ENCODE data around the gene ALDH18A1.

ALDH18A1 gene

GRCh38 chr10:95579835-95580535, 76.5 kb downstream of the ALDH18A1 start:
- DNase-seq: no peak

GRCh38 chr10:95579292-95579691, 77.2 kb downstream of the ALDH18A1 start:
- DNase-seq: no peak

DNA sequence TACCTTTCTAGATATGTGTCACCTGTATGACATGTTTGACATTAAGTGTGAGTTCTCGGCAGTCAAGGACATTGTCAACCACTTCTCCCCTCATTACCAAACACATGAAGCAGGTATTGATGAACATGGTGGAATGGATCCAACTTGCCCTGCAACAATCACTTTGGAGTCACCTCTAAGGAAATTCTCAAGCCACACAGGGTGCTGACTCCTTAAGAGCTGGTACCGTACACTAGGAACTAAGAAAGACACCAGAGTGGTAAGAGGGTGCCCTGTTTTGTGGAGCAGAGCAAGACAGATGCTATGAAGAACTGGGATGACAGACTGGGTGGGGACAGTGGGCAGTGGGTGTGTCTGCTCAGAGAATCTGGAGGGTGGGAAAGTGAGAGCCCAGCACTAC, 77.9 kb downstream of the ALDH18A1 start:
- DNase-seq: no peak

- no peak for DNase-seq
These were observed 81.7 kb downstream of the ALDH18A1 start for GRCh38 chr10:95574649-95575365.

- no peak for DNase-seq
These were observed 82.4 kb downstream of the ALDH18A1 start for GRCh38 chr10:95573964-95574604.

GRCh38 chr10:95573527-95573926, 83.0 kb downstream of the ALDH18A1 start:
- DNase-seq: no peak

- DNase-seq: peak in 1 of 56 donors; percentile 2
These were observed 84.2 kb downstream of the ALDH18A1 start for GRCh38 chr10:95572131-95572820.

DNA sequence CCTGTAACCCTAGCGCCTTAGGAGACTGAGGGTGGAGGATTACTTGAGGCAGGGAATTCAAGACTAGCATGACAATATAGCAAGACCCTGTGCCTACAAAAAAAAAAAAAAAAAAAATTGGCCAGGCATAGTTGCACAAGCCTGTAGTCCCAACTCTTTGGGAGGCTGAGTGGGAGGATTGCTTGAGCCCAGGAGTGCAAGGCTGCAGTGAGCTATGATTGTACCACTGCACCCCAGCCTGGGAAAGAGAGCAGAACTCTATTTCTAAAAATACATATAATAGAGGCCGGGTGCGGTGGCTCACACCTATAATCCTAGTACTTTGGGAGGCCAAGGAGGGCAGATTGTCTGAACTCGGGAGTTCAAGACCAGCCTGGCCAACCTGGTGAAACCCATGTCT, 85.1 kb downstream of the ALDH18A1 start:
- DNase-seq: no peak

DNA sequence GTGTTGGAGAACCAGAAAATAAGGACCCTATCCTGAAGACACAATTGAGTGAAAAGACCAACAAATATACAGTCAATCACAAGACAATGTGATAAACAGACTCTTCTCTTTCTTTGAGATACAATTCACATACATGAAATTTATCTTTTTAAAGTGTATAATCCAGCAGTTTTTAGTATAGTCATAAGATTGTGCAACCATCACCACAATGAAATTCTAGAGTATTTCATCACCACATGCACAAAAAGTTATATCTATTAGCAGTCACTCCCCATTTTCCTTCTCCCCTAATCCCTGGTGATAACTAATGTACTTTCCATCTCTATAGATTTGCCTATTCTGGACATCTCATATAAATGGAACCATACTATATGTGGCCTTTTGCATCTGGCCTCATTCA, 87.1 kb downstream of the ALDH18A1 start:
- no peak for DNase-seq

DNA sequence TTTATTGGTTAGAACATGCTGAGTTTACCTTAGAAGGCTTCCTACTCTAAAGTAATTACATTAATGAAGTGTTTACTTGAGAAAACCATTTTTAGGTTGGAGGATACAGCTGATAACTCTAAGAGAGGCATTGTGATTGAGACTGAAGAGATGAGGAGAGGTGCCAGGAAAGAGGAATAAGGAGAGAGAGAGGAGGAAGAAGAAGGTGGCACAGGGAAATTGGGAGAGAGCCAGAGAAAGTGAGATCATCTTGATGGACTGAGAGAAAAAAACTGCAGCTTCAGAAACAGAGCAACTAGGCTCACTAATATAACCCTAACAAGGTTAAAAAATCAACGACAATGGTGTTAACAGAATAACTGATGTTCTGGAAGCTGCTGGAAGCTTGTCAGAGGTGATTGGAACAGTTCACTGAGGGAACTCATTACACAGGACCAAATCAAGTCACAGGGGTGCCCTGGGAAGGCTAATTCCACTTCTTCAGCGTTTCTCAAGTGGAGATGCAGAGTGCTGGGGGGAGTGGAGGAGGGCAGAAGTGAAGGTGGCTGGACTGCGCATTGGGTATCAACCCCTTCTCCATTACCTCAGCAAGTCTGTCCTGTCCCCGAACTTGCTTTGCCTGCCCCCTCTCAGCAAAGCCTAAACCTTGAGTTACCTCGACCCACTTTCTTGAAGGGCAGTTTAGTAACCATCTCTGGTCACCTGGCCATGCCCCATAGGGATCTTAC, 88.4 kb downstream of the ALDH18A1 start:
- DNase-seq: no peak

DNA sequence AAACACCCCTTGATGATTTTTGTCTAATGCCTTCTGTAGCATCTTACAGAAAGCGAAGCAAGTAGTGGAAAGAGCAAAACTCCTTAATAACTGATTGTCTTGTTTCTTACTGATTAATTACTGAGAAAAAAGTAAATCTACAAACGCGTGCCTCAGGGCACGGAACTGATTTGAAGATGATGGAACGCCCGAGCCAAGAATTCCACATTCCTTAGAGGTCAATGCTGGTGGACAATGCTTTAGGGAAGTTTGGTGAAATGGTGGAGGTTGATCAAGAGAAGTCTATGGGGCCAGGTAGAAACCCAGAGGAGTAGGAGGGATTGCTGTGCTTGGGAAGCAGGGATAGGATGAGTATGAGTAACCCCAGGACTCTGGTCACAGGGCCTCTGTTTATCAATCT, 90.4 kb downstream of the ALDH18A1 start:
- no peak for DNase-seq

DNA sequence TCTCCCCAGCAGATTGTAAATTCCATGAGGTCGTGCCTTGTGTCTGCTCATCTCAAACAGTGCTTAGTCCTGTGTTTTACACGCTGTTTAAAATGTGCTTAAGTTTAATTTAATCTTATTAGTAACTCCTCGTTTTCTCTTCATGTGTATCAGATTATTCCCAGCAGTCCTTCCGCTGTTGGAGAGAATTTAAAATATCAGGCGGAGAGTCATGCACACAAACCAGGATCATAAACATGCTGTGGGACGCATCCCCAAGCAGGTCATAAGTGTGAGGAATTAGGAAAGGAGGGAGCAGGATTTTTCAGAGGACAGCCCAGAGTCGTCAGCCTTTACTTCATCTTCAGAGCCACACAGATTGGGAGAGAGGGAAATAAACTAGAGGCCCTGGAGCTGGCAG, 91.2 kb downstream of the ALDH18A1 start:
- no peak for DNase-seq

GRCh38 chr10:95564291-95564690, 92.2 kb downstream of the ALDH18A1 start:
- DNase-seq: no peak

DNA sequence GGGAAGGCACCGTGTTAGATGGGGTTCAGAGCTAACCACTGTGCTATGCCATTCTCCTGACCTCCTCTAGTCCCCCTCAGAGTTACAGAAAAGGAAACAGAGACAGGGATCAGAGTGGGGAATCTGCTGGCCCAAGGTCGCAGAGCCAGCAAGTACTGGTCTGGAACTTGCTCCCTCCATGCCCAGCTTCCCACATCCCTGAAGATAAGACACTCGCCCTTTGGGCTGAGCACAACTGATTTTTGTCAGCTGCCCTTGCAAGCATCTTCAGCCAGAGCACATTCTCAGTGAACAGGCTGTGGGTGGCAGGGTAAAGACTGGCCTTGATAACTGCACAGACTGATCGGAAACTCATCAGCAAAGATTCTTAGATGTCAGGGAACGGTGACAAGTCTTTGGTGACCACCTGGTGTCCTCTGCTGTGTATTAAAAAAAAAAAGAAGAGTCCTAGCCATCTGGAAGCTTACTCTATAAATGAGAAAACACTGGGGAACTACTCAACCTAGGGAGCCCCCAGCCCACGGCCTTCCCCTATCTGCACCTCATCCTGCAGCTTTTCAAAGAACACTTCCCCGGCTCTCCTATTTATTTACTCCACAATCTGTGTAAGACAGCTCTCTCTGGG, 94.1 kb downstream of the ALDH18A1 start:
- DNase-seq: no peak

- DNase-seq: no peak
These were observed 94.7 kb downstream of the ALDH18A1 start for GRCh38 chr10:95561864-95562177.

DNA sequence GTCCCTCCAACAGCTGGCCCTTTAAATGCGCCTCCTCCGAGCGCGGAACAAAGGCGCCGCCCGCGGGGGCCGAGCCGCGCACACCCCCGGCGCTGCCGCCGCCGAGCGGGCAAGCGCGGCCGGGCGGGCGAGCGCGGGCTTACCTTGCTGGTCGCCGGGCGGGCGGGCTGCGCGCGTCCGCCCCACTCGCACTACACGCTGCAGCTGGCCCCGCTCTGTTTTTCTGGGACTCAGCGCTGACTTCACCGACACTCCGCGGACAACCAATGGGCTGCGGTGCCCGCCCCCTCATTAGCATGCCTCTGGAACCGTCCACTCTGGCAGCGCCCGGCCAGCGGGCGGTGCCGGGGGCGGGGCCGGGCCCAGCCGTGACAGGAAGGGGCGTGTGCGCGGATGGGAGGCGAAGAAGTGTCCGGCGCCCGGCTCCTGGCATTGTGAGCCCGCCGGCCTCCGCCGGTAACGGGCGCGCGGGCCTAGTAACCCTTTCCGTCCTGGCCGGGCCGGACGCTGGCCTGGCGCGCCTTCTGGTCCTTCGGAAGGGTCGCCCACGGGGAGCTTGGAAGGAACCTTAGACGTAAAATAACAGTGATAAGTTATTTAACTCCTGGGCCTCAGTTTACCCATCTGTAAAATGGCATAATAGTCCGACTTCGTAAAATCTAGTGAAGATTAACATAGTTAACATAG, 95.2 kb downstream of the ALDH18A1 start, which contains the start of gene SORBS1:
Gene SORBS1, minus strand, starts transcription at position 195 of the 687 bp plus-strand sequence. CDS start 120,236 bp downstream, outside the sequence.
- DNase-seq: peak; percentile 50 to 97 (median 92)

- peak in 49 of 56 donors; percentile 7 to 80 (median 47) for DNase-seq
These were observed 96.0 kb downstream of the ALDH18A1 start for GRCh38 chr10:95560278-95561176.

GRCh38 chr10:95559896-95560277, 96.6 kb downstream of the ALDH18A1 start:
- peak in 7 of 56 donors; percentile 21 to 64 (median 41) for DNase-seq

DNA sequence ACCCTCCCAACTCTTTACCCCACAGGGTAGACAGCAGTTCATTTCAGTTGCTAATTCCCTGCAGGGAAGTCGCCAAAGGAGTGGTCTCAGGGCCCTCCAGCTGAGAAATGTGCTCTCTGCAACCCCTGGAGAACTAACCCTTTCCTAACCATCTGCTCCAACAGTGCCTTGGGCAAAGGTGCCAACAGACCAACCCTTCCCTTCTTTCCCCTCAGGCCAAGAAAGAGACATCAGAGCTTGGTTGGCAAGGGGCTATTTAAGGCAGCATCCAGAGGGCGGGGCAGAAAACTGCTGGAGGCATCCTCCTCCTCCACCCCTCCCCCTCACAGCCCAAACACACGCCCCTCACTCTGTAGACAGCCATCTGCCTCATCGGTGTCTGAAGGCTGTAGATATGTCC, 97.0 kb downstream of the ALDH18A1 start:
- DNase-seq: peak in 6 of 56 donors; percentile 5 to 16 (median 12)

All from nucleus accumbens (tissue), 56 donors.